Transverse colon (tissue), 4 donors: ENCODE results near the gene MSH3. TPM values are rescaled to one million over a fixed set of nuclear protein-coding genes. Genes with fewer than 3 reads are reported as not detected.

Experiments used
- DNase-seq: peaks from one replicate; pipeline ENCODE4 v3.0.0-alpha.2; 2019
- H3K27ac ChIP-seq, 4 donors: fragments of 200-600 bp; sonication (generic); 2 replicates each; pipeline ENCODE4 v1.5.1; 2016 to 2018; ENCODE audit warnings: inconsistent platforms in 4 of 4
- H3K27me3 ChIP-seq: fragments of 200-600 bp; sonication (generic); 2 replicates; pipeline ENCODE4 v1.5.1; 2017; ENCODE audit warnings: inconsistent platforms
- H3K36me3 ChIP-seq, 4 donors: fragments of 200-600 bp; sonication (generic); 2 replicates each; pipeline ENCODE4 v1.5.1; 2017 to 2019; ENCODE audit warnings: inconsistent platforms in 4 of 4
- H3K4me1 ChIP-seq, 4 donors: fragments of 200-600 bp; sonication (generic); 2 replicates each; pipeline ENCODE4 v1.5.1; 2017 to 2020; ENCODE audit warnings: inconsistent platforms in 4 of 4
- H3K4me3 ChIP-seq, 4 donors: fragments of 200-600 bp; sonication (generic); 1 replicate in 1 of 4; 2 replicates in 3 of 4; pipeline versions ENCODE4 v1.5.1 to v1.6.1; 2017 to 2019; ENCODE audit warnings: inconsistent platforms in 4 of 4
- H3K9me3 ChIP-seq, 2 donors: fragments of 200-600 bp; sonication (generic); 2 replicates each; pipeline ENCODE4 v1.5.1; 2017 to 2019; ENCODE audit warnings: inconsistent platforms in 2 of 2
- CTCF ChIP-seq, 5 experiments: fragments of 200-600 bp in 3 of 5; fragments of 450-650 bp in 2 of 5; sonication (generic) in 3 of 5; IDR thresholded peaks; 1 replicate in 2 of 5; 2 replicates in 3 of 5; pipeline ENCODE4 v1.5.1; 2016 to 2017; ENCODE audit warnings: antibody characterized with exemption in 5 of 5, inconsistent platforms in 3 of 5, mild to moderate bottlenecking in 2 of 5, moderate library complexity in 1 of 5
- EP300 ChIP-seq: sonication (generic); formaldehyde crosslinking; IDR thresholded peaks from one replicate; pipeline ENCODE4 v1.6.1; 2017; ENCODE audit warnings: antibody characterized with exemption, low read depth
- POLR2A ChIP-seq: fragments of 450-650 bp; IDR thresholded peaks from one replicate; pipeline ENCODE4 v1.6.1; 2016; ENCODE audit warnings: antibody characterized with exemption, mild to moderate bottlenecking, moderate library complexity
- POLR2AphosphoS5 ChIP-seq, 3 donors: sonication (generic); formaldehyde crosslinking; IDR thresholded peaks; one replicate each; pipeline ENCODE4 v1.6.1; 2016; ENCODE audit warnings: antibody characterized with exemption in 3 of 3
- WGBS, 2 donors: methylation state at CpG; one replicate each; pipeline ENCODE4 v1.1.5; 2018; ENCODE audit warnings: low coverage in 1 of 2; 5-methylcytosine and 5-hydroxymethylcytosine counted together
- in situ Hi-C, 4 donors: fragments of 200-750 bp; cut with MboI; loops; one replicate each; pipeline versions ENCODE4 v1.15.0 to v1.15.1; 2017; ENCODE audit warnings: low sequenced_read_pairs in 3 of 4, low pct_ligation_motif_present in 1 of 4, low pct_unique_long_range_greater_than_20kb in 1 of 4
- intact Hi-C: fragments of 100-400 bp; cut with DNase I; formaldehyde crosslinking; loops from one replicate; pipeline ENCODE4 v1.15.1; 2023; ENCODE audit warnings: low total_unique reads
- total RNA-seq, 4 donors: library from RNA; depleted of rRNA; stranded (reverse); fragments of >200 nt; gene quantifications; one replicate each; pipeline ENCODE4 v1.1.0, GENCODE V29; 2016

MSH3 gene
- total RNA-seq, 4 donors from 2014 or later, result 6.4 to 22.2 (median 17.2) TPM

- intact Hi-C loops, result no loop called here
- no peaks in the 10 kb centered on the region for H3K9me3 ChIP-seq
Observed at GRCh38 chr5:80761176-80761575, 106.7 kb downstream of the MSH3 start.

GRCh38 chr5:80761966-80762365, 107.5 kb downstream of the MSH3 start:
- Histone ChIP-seq H3K9me3 (no peaks in the 10 kb centered on the region), H3K4me1 (no peaks in the 10 kb centered on the region), H3K27ac (no peak overlapping the region), H3K4me3 (no peak overlapping the region), H3K36me3 (no peaks in the 10 kb centered on the region), H3K27me3 (no peaks in the 10 kb centered on the region)
- no peak for TF ChIP-seq CTCF (IDR thresholded peaks at IDR 0.05)
- TF ChIP-seq POLR2A, result no peak
- TF ChIP-seq POLR2AphosphoS5 (IDR thresholded peaks at IDR 0.05), result no peak
- no peak for TF ChIP-seq EP300
- no peak for DNase-seq
- intact Hi-C loops, result no loop called here
- in situ Hi-C loops, result no loop called here
- WGBS, 2 donors, result 65 to 66% methylated on average over 1 of the region's 1 CpG

More at GRCh38 chr5:80761176-80761575, 106.7 kb downstream of the MSH3 start:
- H3K36me3 ChIP-seq, result no peaks in the 10 kb centered on the region
- in situ Hi-C loops, result no loop called here
- DNase-seq, result no peak
- H3K4me1 ChIP-seq, result no peaks in the 10 kb centered on the region
- no peak overlapping the region for H3K4me3 ChIP-seq
- TF ChIP-seq POLR2AphosphoS5 (IDR thresholded peaks at IDR 0.05) (no peak), POLR2A (no peak), EP300 (no peak), CTCF (IDR thresholded peaks at IDR 0.05) (no peak)
- 90 to 100% methylated on average over 2 to 5 of the region's 5 CpGs for WGBS, 2 donors
- H3K27ac ChIP-seq, result no peak overlapping the region
- H3K27me3 ChIP-seq, result no peaks in the 10 kb centered on the region

- Histone ChIP-seq H3K27me3 (no peaks in the 10 kb centered on the region), H3K4me1 (no peaks in the 10 kb centered on the region), H3K27ac (no peak overlapping the region), H3K36me3 (no peaks in the 10 kb centered on the region), H3K9me3 (no peaks in the 10 kb centered on the region), H3K4me3 (no peak overlapping the region)
- DNase-seq, result no peak
- WGBS, 2 donors, result 98 to 99% methylated on average over 4 of the region's 4 CpGs
- in situ Hi-C loops (no loop called here), intact Hi-C loops (no loop called here)
- TF ChIP-seq POLR2A, result no peak
- no peak for TF ChIP-seq POLR2AphosphoS5 (IDR thresholded peaks at IDR 0.05)
- TF ChIP-seq EP300, result no peak
- no peak for TF ChIP-seq CTCF (IDR thresholded peaks at IDR 0.05)
Observed at GRCh38 chr5:80762573-80762972, 108.1 kb downstream of the MSH3 start.

- H3K4me3 ChIP-seq, result no peak overlapping the region
- intact Hi-C loops, result no loop called here
- peaks cover 0 to 6% (median 0%) of the 10 kb centered on the region in 4 donors for H3K36me3 ChIP-seq
- TF ChIP-seq CTCF (IDR thresholded peaks at IDR 0.05), result no peak
- H3K27me3 ChIP-seq, result no peaks in the 10 kb centered on the region
- H3K9me3 ChIP-seq, result no peaks in the 10 kb centered on the region
- H3K27ac ChIP-seq, result no peak overlapping the region
- no peaks in the 10 kb centered on the region for H3K4me1 ChIP-seq
- in situ Hi-C loops, result no loop called here
- WGBS, 2 donors, result 63% methylated on average over 2 to 3 of the region's 3 CpGs
- no peak for DNase-seq
Observed at GRCh38 chr5:80763211-80763610, 108.8 kb downstream of the MSH3 start.
